Measurements from ENCODE around the gene PLA2G2C.

- no peak for TF ChIP-seq CTCF (IDR thresholded peaks at IDR 0.05)
- TF ChIP-seq POLR2A (IDR thresholded peaks at IDR 0.05): no peak
Measured at GRCh38 chr1:20137055-20137454, 49.3 kb downstream of the PLA2G2C start.

Data from vagina (tissue), 2 donors.